ENCODE measurements around the gene GPR141. TPM values are rescaled to one million over a fixed set of nuclear protein-coding genes. Genes with fewer than 3 reads are reported as not detected.

The GPR141 gene
- total RNA-seq (2021; fragmentation: NEBNext Ultra II Directional; extraction: Animal tissue kit (Norgen Biotek cat#: 25700)), result not detected
- long read RNA-seq, result 0 reads

GRCh38 chr7:37683246-37684120 is at the start of gene GPR141:
TSS of gene GPR141 (plus strand) at chr7:37683766. CDS start at chr7:37740394, 56,628 bp downstream.
- DNase-seq, result no peak
- Mint-ChIP-seq H3K9me3 (peaks cover 43% of the 10 kb centered on the region), H3K27ac (no peak within 1 kb of the TSS), H3K36me3 (ENCODE audit: low read depth) (no peaks in the 10 kb centered on the region; the same call in 1 of the 2 replicates), H3K4me3 (no peak within 1 kb of the TSS), H3K4me1 (ENCODE audit: low read depth) (no peaks in the 10 kb centered on the region), H3K27me3 (ENCODE audit: insufficient read depth) (no peaks in the 10 kb centered on the region)
- TF ChIP-seq CTCF (IDR thresholded peaks at IDR 0.05), result no peak

- no peak for TF ChIP-seq CTCF (IDR thresholded peaks at IDR 0.05)
- no peak overlapping the region for H3K27ac Mint-ChIP-seq
- H3K4me1 Mint-ChIP-seq (ENCODE audit: low read depth), result no peaks in the 10 kb centered on the region
- DNase-seq, result no peak
- H3K4me3 Mint-ChIP-seq, result no peak overlapping the region
- H3K36me3 Mint-ChIP-seq (ENCODE audit: low read depth), result no peaks in the 10 kb centered on the region
- no peaks in the 10 kb centered on the region; the same call in 1 of the 2 replicates for H3K27me3 Mint-ChIP-seq (ENCODE audit: insufficient read depth)
- peaks cover 91% of the 10 kb centered on the region for H3K9me3 Mint-ChIP-seq
Observed at GRCh38 chr7:37635346-37635745, 48.2 kb upstream of the GPR141 start.

- Mint-ChIP-seq H3K36me3 (ENCODE audit: low read depth) (no peaks in the 10 kb centered on the region; the same call in 1 of the 2 replicates), H3K9me3 (peaks cover 61% of the 10 kb centered on the region)
Observed at GRCh38 chr7:37642028-37642540, 41.5 kb upstream of the GPR141 start.

GRCh38 chr7:37643876-37644275 is 39.7 kb upstream of the GPR141 start:
- no peak for DNase-seq
- no peaks in the 10 kb centered on the region; the same call in 1 of the 2 replicates for H3K27me3 Mint-ChIP-seq (ENCODE audit: insufficient read depth)
- H3K4me3 Mint-ChIP-seq, result no peak overlapping the region
- H3K4me1 Mint-ChIP-seq (ENCODE audit: low read depth), result no peaks in the 10 kb centered on the region
- no peak overlapping the region for H3K27ac Mint-ChIP-seq
- H3K9me3 Mint-ChIP-seq, result peaks cover 48% of the 10 kb centered on the region
- H3K36me3 Mint-ChIP-seq (ENCODE audit: low read depth), result no peaks in the 10 kb centered on the region; the same call in 1 of the 2 replicates
- TF ChIP-seq CTCF (IDR thresholded peaks at IDR 0.05), result no peak

More at GRCh38 chr7:37642028-37642540, 41.5 kb upstream of the GPR141 start:
- Mint-ChIP-seq H3K27me3 (ENCODE audit: insufficient read depth) (no peaks in the 10 kb centered on the region; the same call in 1 of the 2 replicates), H3K4me1 (ENCODE audit: low read depth) (no peaks in the 10 kb centered on the region), H3K27ac (no peak overlapping the region), H3K4me3 (no peak overlapping the region)
- no peak for TF ChIP-seq CTCF (IDR thresholded peaks at IDR 0.05)
- DNase-seq, result no peak

GRCh38 chr7:37645282-37646050 is 38.1 kb upstream of the GPR141 start:
- no peaks in the 10 kb centered on the region for H3K4me1 Mint-ChIP-seq (ENCODE audit: low read depth)
- H3K4me3 Mint-ChIP-seq, result no peak overlapping the region
- H3K36me3 Mint-ChIP-seq (ENCODE audit: low read depth), result no peaks in the 10 kb centered on the region; the same call in 1 of the 2 replicates

More at GRCh38 chr7:37645282-37646050, 38.1 kb upstream of the GPR141 start:
- Mint-ChIP-seq H3K27me3 (ENCODE audit: insufficient read depth) (no peaks in the 10 kb centered on the region; the same call in 1 of the 2 replicates), H3K9me3 (peaks cover 39% of the 10 kb centered on the region), H3K27ac (no peak overlapping the region)
- DNase-seq, result no peak
- TF ChIP-seq CTCF (IDR thresholded peaks at IDR 0.05), result no peak
